GM12878 (cell line): Measurements from ENCODE around the gene PRMT5. TPM values are rescaled to one million over a fixed set of nuclear protein-coding genes. Genes with fewer than 3 reads are reported as not detected.

Experiments
- BCL11A ChIP-seq: IDR thresholded peaks from 2 replicates; pipeline ENCODE4 v1.6.1; 2011; ENCODE audit warnings: low read depth, low read length
- EP300 ChIP-seq, 2 experiments: fragments of 150-350 bp in 1 of 2; IDR thresholded peaks; 2 replicates each; pipeline ENCODE4 v1.6.1; 2011 to 2012; ENCODE audit warnings: low read depth in 2 of 2, low read length in 2 of 2, borderline replicate concordance in 1 of 2, improper control_type of control experiment in 1 of 2, inconsistent platforms in 1 of 2; ENCODE audit not compliant: control insufficient read depth in 1 of 2
- HCFC1 ChIP-seq: fragments of 150-350 bp; IDR thresholded peaks from 2 replicates; pipeline ENCODE4 v1.6.1; 2014; ENCODE audit warnings: low read length
- HDAC6 ChIP-seq: fragments of 200-600 bp; sonication (generic); IDR thresholded peaks from one replicate; pipeline ENCODE4 v1.8.0; 2017; ENCODE audit warnings: antibody characterized with exemption; ENCODE audit not compliant: unreplicated experiment
- KLF5 ChIP-seq: fragments of 450-650 bp; IDR thresholded peaks from 2 replicates; pipeline ENCODE4 v1.6.1; 2014; ENCODE audit warnings: mild to moderate bottlenecking; ENCODE audit not compliant: partially characterized antibody
- PAX5 ChIP-seq: IDR thresholded peaks from 2 replicates; pipeline ENCODE4 v1.6.1; 2011; ENCODE audit warnings: low read depth, low read length, borderline replicate concordance
- PBX3 ChIP-seq: IDR thresholded peaks from 2 replicates; pipeline ENCODE4 v1.6.1; 2011; ENCODE audit warnings: mild to moderate bottlenecking, low read depth, low read length, moderate library complexity; ENCODE audit not compliant: insufficient replicate concordance
- PML ChIP-seq: IDR thresholded peaks from 2 replicates; pipeline ENCODE4 v1.6.1; 2012; ENCODE audit warnings: low read length, inconsistent platforms
- POU2F2 ChIP-seq: IDR thresholded peaks from 3 replicates; pipeline ENCODE4 v1.6.1; 2011; ENCODE audit warnings: low read depth, mild to moderate bottlenecking, low read length, borderline replicate concordance
- REST ChIP-seq: IDR thresholded peaks from 2 replicates; pipeline ENCODE4 v1.6.1; 2012; ENCODE audit warnings: mild to moderate bottlenecking, low read depth, low read length
- SUPT20H ChIP-seq: IDR thresholded peaks from 2 replicates; pipeline ENCODE4 v1.6.1; 2011; ENCODE audit warnings: low read depth, mild to moderate bottlenecking, low read length, moderate library complexity, borderline replicate concordance; ENCODE audit not compliant: control insufficient read depth
- ZBTB4 ChIP-seq: fragments of 450-650 bp; formaldehyde crosslinking; IDR thresholded peaks from 2 replicates; pipeline ENCODE4 v1.4.0; 2022; ENCODE audit warnings: mild to moderate bottlenecking, moderate library complexity
- ZNF592 ChIP-seq: fragments of 450-650 bp; IDR thresholded peaks from 2 replicates; pipeline ENCODE4 v1.6.1; 2017; ENCODE audit warnings: mild to moderate bottlenecking, moderate library complexity
- ZSCAN29 ChIP-seq: fragments of 450-650 bp; IDR thresholded peaks from 2 replicates; pipeline ENCODE4 v1.6.1; 2017; ENCODE audit warnings: mild to moderate bottlenecking, moderate library complexity
- polyA plus RNA-seq, 11 experiments: library from polyadenylated mRNA; depleted of rRNA in 4 of 11; unstranded in 6 of 11; stranded (reverse) in 5 of 11; fragments of >200 nt; fragmentation: Nextera tagmentation in 4 of 11; fragmentation: Illumina TruSeq in 1 of 11; extraction: Ambion mirVana in 4 of 11; extraction: Trizol in 1 of 11; gene quantifications; 1 replicate in 1 of 11; 2 replicates in 10 of 11; pipeline versions ENCODE4 v1.2.1 to v1.2.3, GENCODE V29; 2011 to 2016; ENCODE audit warnings: inconsistent platforms in 2 of 11, missing spikeins in 2 of 11, low read depth in 1 of 11
- total RNA-seq, 4 experiments: library from RNA; depleted of rRNA in 3 of 4; stranded (reverse); fragments of >200 nt in 3 of 4; fragmentation: Illumina TruSeq in 1 of 4; extraction: Trizol in 1 of 4; gene quantifications; 2 replicates each; pipeline versions ENCODE4 v1.2.1 to v1.2.3, GENCODE V29; 2013 to 2021

The PRMT5 gene
- total and polyA plus RNA-seq, 10 of the 15 experiments (the other 5 are each of a cell fraction or from before 2014, with no cell fraction given) = 54.3 to 221 (median 111) TPM

GRCh38 chr14:22872033-22872832, 56.9 kb downstream of the PRMT5 start (continued):
- TF ChIP-seq PAX5 (no peak), ZBTB4 (CRISPR knock-in tag) (no peak), ZNF592 (no peak), REST (no peak), ZSCAN29 (peak; percentile 77), SUPT20H (no peak), HDAC6 (no peak), BCL11A (no peak), PBX3 (no peak), POU2F2 (no peak; the same call in 1 of the 3 replicates), EP300 (IDR thresholded peaks at IDR 0.05; ENCODE audit: borderline replicate concordance in 1 of 2, control insufficient read depth in 1 of 2, low read depth in 2 of 2, low read length in 2 of 2) (no peak), PML (no peak), HCFC1 (no peak; the same call in 1 of the 2 replicates), KLF5 (no peak)
